HK-2 (cell line): Measurements from ENCODE around the gene TSNAX.
A peak's percentile ranks its signal among the peaks of the same experiment; 100 is the strongest.
"Not testable (repeated sequence)": the region's sequence is repeated elsewhere in the genome, so short reads cannot be mapped to it uniquely, and the experiment has no call there.

Experiments used
- DNase-seq: peaks from one replicate; pipeline ENCODE4 v3.0.0-alpha.2; 2018; ENCODE audit not compliant: unreplicated experiment

TSNAX gene

DNA sequence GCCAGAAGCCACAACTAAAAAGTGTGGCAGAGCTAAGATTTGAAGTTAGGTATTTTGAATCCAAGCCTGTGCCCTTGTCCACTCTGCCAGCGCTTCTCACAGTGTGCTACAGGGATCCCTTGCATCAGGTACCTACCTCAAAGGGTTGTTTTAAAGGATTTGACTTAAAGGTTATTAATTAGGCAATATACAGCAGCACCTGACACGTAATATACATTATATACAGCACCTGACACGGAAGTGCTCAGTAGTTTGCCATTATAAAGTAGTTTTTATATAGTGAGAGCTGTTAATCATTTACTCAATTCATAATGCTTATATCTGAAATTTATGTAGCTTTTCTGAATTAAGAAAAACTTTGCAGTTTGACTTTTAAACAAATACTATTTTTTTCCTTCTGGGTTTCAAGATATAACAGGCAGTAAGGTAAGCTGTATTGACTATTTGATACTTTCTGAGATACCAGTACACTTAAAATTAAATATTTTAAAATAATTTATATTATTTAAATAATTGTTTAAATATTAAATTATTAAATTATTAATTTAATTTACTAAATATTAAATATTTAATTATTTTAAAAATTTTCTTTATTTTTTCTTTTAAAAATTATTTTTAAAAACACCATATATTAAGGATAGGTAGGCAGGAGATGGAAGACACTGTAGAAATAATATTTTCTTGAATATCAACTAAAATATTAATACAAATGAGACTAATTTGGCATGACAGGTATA is 33.3 kb downstream of the TSNAX start:
- no peak for DNase-seq

DNA sequence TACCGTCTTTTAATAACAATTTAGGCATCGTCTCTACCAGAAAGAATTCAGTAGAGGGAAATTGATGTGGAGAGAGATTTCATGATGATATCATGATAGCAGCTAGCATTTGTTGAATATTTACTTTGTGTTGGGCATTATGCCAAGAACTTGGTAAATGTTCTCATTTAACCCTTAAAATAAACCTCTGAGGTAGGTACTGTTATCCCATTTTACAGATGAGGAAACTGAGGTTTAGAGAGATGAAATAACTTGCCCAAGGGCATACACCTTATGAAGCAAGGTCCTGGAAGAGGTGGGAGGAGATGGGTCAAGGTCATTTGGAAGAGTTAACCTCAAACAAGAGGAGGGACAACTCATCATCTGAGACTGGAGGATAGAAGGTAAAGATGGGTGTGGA is 34.8 kb downstream of the TSNAX start:
- DNase-seq: no peak

DNA sequence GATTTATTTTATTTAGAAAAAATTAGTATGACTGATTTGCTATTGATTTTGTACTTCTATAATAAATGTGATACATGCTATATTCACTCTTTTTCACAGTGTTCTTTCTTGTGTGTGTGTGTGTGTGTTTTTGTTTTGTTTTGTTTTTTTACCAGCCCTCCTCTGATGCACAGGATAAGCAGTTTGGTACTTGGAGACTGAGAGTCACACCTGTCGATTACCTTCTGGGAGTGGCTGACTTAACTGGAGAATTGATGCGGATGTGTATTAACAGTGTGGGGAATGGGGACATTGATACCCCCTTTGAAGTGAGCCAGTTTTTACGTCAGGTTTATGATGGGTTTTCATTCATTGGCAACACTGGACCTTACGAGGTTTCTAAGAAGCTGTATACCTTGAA is 35.9 kb downstream of the TSNAX start:
- DNase-seq: no peak

DNA sequence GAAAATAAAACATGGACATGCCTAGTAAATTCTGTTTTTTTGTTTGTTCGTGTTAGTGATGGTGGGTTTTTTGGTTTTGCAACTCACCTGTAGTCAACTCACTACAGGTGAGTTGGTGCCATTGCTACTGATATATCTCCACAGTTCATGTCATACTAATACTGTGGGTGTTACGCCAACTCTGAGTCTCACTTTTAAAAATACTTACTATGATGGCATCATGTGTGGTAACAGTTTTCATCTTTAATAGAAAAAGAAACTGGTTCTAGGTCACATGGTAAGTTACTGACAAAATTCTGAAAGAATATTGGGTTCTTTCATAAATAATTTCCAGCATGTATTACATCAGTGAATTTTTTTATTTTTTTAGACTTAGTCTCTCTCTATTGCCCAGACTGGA is 38.0 kb downstream of the TSNAX start:
- no peak for DNase-seq

DNA sequence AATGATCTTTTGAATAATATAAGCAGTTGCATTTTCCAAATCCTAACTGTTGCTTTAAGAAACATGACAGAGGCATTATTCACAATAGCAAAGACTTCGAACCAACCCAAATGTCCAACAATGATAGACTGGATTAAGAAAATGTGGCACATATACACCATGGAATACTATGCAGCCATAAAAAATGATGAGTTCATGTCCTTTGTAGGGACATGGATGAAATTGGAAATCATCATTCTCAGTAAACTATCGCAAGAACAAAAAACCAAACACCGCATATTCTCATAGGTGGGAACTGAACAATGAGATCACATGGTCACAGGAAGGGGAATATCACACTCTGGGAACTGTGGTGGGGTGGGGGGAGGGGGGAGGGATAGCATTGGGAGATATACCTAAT is 41.8 kb downstream of the TSNAX start:
- DNase-seq: not testable (repeated sequence)

DNA sequence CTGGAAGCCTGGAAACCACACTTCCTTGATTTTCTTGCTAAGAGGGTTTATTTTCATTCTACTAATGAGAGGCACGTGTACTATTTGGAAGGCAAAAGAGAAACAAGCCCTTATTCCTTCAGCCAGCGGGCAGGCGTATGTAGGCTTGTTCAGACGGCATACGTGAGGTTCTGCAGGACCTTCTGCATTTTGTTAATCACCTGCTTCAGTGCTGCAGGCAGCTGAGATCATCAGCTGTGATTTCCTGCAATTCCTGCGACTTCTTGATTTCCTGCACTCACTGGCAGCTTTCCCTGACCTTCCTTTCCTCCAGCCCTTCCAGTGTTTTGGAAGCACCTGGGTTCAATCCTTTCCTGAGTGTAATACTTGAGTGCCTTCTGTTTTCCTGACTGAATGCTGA is 43.4 kb downstream of the TSNAX start:
- DNase-seq: no peak

DNA sequence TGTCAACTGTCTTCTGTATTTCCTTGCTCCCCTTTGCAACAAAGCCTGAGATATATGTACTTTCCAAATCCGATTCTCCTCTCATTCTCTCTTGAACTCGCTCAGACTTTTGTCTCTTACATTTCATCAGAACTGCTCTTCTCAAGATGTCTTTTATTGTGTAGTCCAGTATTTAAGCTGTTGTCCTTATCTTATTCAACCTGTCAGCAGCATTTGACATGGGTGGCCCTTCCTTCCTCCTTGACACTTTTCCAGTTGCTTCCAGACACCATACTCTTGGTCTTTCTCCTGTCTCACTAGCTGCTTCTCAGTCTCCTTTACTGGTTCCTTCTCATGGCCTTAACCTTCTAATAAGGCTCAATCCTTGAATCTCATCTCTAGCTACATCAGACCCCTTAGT is 47.0 kb downstream of the TSNAX start:
- DNase-seq: no peak

DNA sequence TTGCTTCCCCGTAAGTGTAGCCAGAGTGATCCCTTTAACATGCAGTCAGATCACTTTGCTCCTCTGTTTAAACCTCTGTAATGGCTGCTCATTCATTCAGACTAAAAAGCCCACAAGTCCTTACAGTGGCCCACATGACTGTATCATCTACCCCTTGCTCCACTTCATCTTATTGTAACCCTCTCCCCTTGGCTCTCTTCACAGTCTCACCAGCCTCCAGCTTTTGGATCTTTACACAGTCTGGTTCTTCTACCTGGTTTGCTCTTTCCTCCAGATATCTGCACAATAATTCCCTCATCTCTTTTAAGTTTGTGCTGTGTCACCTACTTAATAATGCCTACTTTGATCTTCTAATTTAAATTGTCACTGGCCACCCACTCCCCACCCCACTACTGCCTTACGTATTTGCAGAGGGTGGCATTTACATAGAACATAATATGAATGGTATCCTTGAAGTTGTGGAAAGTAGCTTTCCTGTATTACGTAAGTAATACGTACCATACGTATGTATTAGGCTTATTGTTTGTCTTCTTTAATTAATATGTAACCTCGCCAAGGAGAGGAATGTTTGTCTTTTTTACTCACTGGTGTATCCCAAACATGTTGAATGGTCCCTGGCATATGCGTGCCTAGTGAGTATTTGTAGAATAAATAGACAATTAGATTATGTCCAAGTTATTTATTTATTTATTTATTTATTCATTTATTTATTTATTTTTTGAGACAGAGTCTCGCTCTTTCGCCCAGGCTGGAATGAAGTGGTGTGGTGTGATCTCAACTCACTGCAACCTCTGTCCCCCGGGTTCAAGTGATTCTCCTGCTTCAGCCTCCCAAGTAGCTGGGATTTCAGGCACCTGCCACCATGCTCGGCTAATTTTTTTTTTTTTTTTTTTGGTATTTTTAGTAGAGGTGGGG is 48.6 kb downstream of the TSNAX start:
- no peak for DNase-seq

DNA sequence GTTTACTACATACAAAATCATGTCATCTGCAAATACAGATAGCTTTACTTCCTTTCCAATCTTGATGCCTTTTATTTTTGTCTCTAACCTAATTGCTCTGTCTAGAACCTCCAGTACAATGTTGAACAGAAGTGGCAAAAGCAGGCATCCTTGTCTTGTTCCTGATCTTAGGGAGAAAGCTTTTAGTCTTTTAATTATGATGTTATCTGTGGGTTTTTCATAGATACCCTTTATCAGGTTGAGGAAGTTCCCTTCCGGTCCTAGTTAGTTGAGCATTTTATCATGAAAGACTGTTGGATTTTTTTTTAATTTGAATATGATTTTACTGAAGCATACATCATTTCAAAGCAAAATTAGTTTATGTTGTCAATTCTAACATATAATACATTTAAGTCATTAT is 52.4 kb downstream of the TSNAX start:
- DNase-seq: no peak

DNA sequence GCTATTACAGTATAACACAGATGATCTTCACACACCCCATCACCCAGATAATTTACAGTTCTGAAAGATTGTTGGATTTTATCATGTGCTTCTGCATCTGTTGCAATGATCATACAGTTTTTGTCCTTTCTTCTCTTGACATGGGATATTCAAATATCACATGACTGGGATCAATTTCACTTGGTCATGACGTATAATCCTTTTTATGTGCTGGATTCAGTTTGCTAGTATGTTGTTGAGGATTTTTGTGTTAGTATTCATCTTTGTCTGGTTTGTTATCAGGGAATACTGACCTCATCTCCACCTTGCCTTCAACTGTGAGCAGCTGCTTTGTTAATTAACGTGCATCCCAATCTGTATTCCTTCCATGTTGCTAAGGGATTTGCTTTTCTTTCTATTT is 53.4 kb downstream of the TSNAX start:
- no peak for DNase-seq

DNA sequence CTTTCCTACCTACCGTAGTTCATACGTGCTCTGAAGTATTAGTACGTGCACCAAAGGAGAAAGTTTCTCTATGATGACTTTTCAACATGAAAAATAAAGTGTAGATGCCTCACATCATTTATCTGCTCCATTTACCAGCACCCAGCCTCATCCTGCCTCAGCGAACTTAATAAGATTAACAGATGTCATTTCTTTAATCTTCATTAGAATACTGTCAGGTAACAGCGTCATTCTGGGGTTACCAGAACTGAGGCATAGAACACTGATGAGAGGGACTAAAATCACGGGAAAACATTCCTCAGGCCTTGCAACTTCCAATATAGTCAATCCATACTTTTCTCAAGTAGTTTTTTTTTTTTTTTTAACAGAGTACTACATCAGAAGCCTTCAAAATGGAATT is 54.9 kb downstream of the TSNAX start:
- DNase-seq: no peak

DNA sequence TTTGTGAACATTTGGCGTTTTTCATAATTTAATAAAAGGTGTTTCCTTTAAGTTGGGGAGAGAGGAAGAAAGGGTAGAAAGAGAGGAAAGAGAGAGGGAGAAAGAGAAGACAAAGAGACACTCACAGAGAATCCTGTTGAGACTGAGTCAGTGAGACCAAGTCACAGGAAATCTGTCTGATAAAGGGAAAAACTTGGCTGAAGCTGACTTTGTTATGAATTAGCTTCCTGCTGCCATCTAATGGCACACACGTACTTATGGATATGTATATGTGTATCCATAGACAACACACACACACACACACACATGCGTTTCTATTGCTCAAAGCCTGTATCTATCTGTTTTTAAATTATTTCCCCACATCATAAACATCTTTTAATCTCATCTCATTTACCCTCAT is 55.6 kb downstream of the TSNAX start:
- no peak for DNase-seq

DNA sequence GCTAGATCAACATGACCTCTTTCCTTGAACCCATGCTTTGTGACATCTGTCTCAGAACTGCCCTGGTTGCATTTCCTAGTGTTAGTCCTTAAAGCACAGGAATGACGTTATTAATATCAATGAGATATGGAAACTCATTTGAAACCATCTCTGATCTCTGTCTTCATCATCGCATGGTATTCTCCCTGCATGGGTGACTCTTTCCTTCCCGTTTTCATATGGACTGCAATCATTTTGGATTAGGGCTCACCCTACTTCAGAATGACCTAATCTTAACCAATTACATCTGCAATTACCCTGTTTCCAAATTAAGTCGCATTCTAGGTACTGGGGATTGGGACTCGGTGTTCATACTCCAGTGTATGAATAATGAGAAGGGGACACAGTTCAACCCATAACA is 56.5 kb downstream of the TSNAX start:
- DNase-seq: no peak

DNA sequence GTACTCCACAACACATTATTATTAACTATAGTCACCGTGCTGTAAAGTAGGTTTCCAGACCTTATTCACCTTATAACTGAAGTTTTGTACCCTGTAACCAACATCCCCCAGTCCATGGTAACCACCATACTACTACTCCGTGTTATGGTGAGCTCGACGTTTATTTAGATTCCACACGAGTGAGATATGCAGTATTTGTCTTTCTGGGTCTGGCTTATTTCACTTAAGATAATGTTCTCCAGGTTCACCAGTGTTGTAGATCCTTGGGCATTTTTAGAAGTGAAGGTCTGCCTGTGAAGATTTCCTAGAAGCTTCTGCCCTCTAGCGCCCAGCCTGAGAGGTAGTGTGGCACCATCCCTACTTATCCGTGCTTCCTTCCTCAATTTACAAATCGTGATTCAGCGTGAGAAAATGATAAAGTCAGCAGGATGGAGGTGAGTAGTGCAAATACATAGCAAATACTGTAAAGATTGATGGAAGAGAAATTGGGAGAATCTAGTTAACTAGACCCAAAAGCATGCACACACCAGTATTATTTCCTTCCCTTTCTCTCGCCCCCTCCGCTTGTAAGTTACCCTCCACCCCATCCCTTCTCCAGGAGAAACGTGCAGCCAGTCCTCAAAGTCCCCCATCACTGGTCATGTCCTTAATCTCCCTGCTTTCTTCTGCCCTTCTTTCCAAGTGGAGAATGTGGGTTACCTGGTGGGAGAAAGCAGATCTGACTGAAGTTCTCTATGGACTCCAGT is 62.2 kb downstream of the TSNAX start:
- peak; percentile 21 for DNase-seq

DNA sequence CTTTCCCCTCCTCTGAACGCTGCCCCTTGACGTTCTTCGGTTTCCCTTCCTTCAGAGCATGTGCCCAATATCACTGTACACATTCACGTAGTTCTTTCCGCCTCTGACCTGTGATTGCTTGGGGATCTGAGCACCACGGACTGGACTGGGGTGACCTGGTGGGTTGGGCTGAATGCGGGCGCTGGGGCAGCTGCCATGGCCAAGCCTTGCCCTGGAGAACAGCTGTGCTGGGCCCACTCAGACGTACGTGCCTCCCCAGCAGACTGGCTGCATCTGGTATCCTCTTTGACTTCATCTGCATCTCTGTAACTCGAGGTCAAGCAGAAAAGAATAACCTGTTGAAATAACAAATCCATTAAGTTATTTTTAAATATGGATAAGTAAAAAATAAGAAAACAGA is 63.0 kb downstream of the TSNAX start:
- DNase-seq: no peak

DNA sequence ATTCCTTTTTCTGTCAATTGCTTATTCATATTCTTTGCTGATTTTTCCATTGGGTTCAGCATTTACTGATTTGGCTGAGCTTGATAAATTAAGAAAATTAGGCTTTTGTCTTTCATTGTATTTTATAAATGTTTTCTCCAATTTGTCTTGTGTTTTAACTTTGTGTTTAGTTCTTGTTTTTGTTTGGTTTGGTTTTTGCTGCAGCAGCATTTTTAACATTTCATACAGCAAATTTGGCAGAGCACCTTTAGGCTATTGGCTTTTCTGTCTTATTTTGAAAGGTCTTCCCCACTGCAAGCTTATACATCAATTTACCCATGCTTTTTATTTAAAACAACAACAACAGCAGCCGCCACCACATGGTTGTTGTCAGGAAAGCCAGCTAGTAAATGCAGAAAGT is 64.3 kb downstream of the TSNAX start:
- no peak for DNase-seq

DNA sequence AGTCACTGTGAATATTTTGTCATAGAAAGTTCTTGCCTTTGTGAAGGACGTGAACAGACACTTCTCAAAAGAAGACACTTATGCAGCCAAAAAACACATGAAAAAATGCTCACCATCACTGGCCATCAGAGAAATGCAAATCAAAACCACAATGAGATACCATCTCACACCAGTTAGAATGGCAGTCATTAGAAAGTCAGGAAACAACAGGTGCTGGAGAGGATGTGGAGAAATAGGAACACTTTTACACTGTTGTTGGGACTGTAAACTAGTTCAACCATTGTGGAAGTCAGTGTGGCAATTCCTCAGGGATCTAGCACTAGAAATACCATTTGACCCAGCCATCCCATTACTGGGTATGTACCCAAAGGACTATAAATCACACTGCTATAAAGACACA is 64.8 kb downstream of the TSNAX start:
- not testable (repeated sequence) for DNase-seq

DNA sequence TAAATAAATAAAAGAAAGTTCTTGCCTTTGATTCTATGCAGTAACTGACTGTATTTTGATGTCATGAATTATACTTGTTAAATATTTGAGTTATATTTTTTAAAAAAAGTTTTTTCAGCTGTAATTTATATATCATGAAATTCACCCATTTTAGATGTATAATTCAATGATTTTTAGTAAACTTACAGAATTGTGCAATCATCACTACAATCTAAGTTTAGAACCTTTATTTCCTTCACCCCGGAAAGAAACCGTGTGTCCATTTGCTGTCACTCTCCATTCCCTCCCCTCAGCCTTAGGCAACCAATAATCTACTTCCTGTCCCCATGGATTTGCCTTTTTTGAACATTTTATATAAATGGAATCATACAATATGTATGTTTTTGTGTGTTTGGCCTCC is 65.7 kb downstream of the TSNAX start:
- no peak for DNase-seq

DNA sequence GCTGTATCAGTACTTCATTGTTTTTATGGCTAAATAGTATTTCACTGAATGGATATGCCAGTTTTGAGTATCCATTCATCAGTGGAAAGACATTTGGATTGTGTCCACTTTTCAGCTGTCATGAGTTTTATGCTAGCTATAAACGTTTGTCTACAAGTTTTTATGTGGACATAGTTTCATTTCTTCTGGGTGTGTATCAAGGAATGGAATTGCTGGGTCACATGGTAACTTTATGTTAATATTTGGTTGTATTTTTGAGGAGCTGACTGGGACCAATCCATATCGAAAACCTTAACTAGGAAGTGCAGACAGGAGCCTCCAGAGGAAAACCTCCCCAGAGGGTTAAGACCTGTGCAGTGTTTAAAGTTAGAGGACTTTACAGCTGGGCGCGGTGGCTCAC is 66.3 kb downstream of the TSNAX start:
- no peak for DNase-seq

DNA sequence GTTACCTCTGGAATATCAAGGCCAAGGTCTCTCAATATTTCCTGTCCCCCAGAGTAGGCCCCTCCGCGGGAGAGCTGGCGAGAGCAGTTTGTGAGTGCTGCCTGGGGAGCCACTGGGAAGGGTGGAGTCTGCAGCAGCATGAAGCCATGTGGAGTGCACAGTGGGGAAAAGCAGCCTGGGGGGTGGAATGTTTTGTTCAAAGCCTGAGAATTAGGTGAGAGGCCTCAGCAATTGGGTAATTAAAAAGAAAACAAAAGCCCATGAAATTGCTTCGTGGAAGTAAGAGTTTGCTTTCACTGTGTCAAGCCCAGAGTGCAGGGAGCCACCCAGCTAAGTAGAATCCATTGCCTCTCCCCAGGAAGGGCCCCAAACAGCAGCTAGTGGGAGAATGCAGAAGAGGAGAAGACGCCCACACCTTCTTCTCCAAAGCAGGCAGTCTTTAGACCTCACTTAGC is 67.9 kb downstream of the TSNAX start:
- no peak for DNase-seq

DNA sequence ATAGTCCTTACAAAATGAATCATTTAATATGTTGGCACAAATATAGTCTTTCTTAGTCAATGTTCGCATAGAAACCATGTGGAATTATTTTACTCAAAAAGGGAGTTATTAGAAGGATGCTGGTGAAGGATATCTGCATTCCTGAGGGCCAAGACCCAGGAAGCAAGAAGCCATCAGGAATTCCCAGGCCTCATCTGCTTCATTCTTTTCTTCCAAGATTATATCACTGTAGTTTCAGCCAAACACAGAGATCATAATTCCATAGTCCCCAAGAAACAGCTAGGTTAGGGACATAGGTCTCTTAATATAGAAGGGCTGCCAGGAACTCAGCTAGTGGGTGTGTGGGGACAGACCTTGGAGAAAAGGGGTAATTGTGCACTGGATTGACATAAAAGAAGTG is 69.5 kb downstream of the TSNAX start:
- no peak for DNase-seq

DNA sequence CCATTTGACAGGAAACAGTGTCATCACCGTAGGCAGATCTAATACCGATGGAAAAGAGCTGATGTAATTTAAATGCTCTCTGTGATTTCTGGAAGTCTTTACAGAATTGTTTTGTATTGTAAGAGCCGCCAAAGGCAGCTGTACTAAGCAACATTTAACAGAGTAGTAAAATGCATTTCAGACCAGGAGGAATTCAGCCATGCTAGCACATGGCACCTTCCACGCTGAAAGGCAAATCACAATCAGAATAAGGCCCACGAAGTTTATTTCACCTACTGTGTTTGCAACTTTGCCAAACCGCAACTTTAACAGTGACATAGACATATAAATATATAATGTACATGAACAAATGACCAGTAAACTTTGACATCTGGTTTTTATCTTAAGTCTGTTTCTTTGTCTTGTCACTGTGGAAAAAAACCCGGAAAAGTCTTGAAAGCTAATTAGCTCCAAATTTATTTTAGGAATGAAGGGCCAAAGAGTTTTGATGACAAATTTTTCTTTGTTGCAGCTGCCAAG is 72.0 kb downstream of the TSNAX start:
- no peak for DNase-seq
